ENCODE results near the gene BAG3.

- TF ChIP-seq TAF1 (IDR thresholded peaks at IDR 0.05; ENCODE audit: borderline replicate concordance, low read depth, low read length) = no peak
- no peak for TF ChIP-seq POLR2AphosphoS5 (IDR thresholded peaks at IDR 0.05; ENCODE audit: low read depth, low read length)
- TF ChIP-seq POLR2A (IDR thresholded peaks at IDR 0.05; ENCODE audit: low read depth, low read length) = no peak
Observed at GRCh38 chr10:119652361-119652730, 1.2 kb downstream of the BAG3 start.

Measured in GM12892 (cell line).